ENCODE results near the gene SCAANT1. TPM values are rescaled to one million over a fixed set of nuclear protein-coding genes. Genes with fewer than 3 reads are reported as not detected.

The SCAANT1 gene
- total and polyA plus RNA-seq, 2 experiments from 2014 or later: 1.1 TPM; not detected in 1

DNA sequence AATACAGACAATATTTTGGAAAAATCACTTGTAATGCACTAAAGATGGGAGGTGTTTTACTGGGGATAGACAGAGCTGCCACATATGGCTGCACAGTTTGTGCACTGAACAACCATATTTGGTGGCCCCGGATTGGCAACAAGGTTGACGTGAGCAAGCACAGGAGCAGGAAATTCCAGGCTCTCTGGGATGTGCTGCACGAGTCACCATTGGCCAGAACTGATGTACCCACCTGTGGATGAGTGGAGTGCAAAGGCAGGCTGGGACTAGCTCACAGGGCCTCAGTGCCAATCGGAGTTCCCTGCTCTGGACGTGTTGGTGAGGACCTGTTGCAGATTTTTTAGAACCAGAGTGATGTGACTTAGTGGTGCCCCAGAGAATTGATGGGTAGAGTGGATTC, 42.0 kb upstream of the SCAANT1 start:
- H3K27me3 ChIP-seq: no peaks in the 10 kb centered on the region
- no peaks in the 10 kb centered on the region for H3K9me3 ChIP-seq (ENCODE audit: low read depth)
- H3K4me3 ChIP-seq: no peak overlapping the region
- WGBS (ENCODE audit: low lambda C conversion rate, missing lambda C conversion rate): 96% methylated on average over 5 of the region's 5 CpGs
- peaks cover 56% of the 10 kb centered on the region for H3K79me2 ChIP-seq
- no peaks in the 10 kb centered on the region for H3K9me2 ChIP-seq (replicated peaks; ENCODE audit: insufficient read depth)
- H3K4me2 ChIP-seq: no peak overlapping the region
- H2AFZ ChIP-seq: no peak overlapping the region
- TF ChIP-seq EZH2phosphoT487 (IDR thresholded peaks at IDR 0.05; ENCODE audit: low read depth, severe bottlenecking, unreplicated experiment) (no peak), EZH2 (IDR thresholded peaks at IDR 0.05; ENCODE audit: borderline replicate concordance) (no peak)
- TF ChIP-seq, protein P1, sequence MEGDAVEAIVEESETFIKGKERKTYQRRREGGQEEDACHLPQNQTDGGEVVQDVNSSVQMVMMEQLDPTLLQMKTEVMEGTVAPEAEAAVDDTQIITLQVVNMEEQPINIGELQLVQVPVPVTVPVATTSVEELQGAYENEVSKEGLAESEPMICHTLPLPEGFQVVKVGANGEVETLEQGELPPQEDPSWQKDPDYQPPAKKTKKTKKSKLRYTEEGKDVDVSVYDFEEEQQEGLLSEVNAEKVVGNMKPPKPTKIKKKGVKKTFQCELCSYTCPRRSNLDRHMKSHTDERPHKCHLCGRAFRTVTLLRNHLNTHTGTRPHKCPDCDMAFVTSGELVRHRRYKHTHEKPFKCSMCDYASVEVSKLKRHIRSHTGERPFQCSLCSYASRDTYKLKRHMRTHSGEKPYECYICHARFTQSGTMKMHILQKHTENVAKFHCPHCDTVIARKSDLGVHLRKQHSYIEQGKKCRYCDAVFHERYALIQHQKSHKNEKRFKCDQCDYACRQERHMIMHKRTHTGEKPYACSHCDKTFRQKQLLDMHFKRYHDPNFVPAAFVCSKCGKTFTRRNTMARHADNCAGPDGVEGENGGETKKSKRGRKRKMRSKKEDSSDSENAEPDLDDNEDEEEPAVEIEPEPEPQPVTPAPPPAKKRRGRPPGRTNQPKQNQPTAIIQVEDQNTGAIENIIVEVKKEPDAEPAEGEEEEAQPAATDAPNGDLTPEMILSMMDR (IDR thresholded peaks at IDR 0.05; ENCODE audit: poor library complexity): no peak
- H4K20me1 ChIP-seq (ENCODE audit: insufficient read depth, poor library complexity, severe bottlenecking): no peaks in the 10 kb centered on the region
- H3K4me1 ChIP-seq (ENCODE audit: insufficient read depth): no peaks in the 10 kb centered on the region
- no peak for DNase-seq (ENCODE audit: low spot score)
- no peak overlapping the region for H3K27ac ChIP-seq
- no peaks in the 10 kb centered on the region for H3K36me3 ChIP-seq (replicated peaks; ENCODE audit: insufficient read depth, low read depth)

DNA sequence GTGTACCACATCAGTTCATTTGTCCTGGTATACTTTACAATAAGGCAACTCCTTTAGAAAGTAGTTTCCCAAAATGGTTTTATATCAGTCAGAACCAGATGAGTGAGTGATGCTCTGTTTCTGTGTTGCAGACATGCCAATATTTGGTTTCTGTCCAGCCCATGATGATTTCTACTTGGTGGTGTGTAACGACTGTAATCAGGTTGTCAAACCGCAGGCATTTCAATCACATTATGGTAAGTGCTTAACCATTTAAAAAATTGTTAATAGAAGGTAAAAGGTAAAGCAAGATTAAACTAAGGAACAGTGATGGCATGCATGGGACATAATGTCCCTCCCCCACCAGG, 40.0 kb upstream of the SCAANT1 start:
- TF ChIP-seq EZH2 (IDR thresholded peaks at IDR 0.05; ENCODE audit: borderline replicate concordance) (no peak), EZH2phosphoT487 (IDR thresholded peaks at IDR 0.05; ENCODE audit: low read depth, severe bottlenecking, unreplicated experiment) (no peak)
- TF ChIP-seq, protein P1 (IDR thresholded peaks at IDR 0.05; ENCODE audit: poor library complexity): no peak
- DNase-seq (ENCODE audit: low spot score): no peak
- Histone ChIP-seq H3K79me2 (peaks cover 56% of the 10 kb centered on the region), H3K27me3 (no peaks in the 10 kb centered on the region), H2AFZ (no peak overlapping the region), H3K27ac (no peak overlapping the region), H3K4me3 (no peak overlapping the region), H3K4me1 (ENCODE audit: insufficient read depth) (peaks cover 11% of the 10 kb centered on the region), H3K4me2 (no peak overlapping the region), H3K9me2 (replicated peaks; ENCODE audit: insufficient read depth) (no peaks in the 10 kb centered on the region), H3K36me3 (replicated peaks; ENCODE audit: insufficient read depth, low read depth) (no peaks in the 10 kb centered on the region), H3K9me3 (ENCODE audit: low read depth) (no peaks in the 10 kb centered on the region), H4K20me1 (ENCODE audit: insufficient read depth, poor library complexity, severe bottlenecking) (no peaks in the 10 kb centered on the region)
- WGBS (ENCODE audit: low lambda C conversion rate, missing lambda C conversion rate): 69% methylated on average over 2 of the region's 2 CpGs

DNA sequence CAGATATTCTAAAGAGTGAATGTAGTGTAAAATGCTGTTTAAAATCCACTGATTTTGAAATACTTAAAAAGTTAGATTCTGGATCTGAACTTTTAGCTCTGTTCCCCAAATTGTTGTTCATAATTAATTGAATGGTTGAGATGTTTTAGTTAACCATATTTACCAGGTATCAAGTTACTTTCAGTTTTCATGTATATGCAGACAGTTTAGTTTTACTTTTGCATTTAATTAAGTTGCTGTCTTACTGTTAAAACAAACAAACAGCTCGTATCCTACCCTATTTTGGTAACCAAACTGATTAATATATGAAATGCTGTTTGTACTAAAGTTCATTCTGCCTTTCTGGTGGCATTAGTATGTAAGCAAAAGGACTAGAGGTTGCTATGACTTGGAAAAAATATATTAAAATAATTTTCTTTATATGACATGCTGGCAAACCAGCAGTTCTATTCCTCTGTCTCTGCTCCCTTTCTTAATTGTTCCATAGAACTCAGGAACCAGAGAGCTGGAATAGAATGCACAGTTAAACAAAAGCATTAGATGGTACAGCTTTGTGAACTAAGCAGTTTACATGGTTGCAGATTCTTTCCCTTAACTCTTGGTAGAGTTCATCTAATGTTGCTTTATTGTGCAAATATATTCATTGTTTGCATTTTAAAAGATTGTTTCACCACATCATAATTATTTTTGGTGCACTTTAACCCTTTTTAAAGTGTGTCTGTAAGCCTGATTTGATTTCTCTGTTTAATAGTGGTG, 39.5 kb upstream of the SCAANT1 start:
- peaks cover 11% of the 10 kb centered on the region for H3K4me1 ChIP-seq (ENCODE audit: insufficient read depth)
- no peak overlapping the region for H3K27ac ChIP-seq

More for the DNA sequence above, 39.5 kb upstream of the SCAANT1 start:
- DNase-seq (ENCODE audit: low spot score): no peak
- Histone ChIP-seq H3K9me3 (ENCODE audit: low read depth) (no peaks in the 10 kb centered on the region), H3K36me3 (replicated peaks; ENCODE audit: insufficient read depth, low read depth) (no peaks in the 10 kb centered on the region), H2AFZ (no peak overlapping the region), H3K9me2 (replicated peaks; ENCODE audit: insufficient read depth) (no peaks in the 10 kb centered on the region), H3K4me2 (no peak overlapping the region), H4K20me1 (ENCODE audit: insufficient read depth, poor library complexity, severe bottlenecking) (no peaks in the 10 kb centered on the region), H3K4me3 (no peak overlapping the region), H3K27me3 (no peaks in the 10 kb centered on the region), H3K79me2 (peaks cover 56% of the 10 kb centered on the region)
- 64% methylated on average over 1 of the region's 1 CpG for WGBS (ENCODE audit: low lambda C conversion rate, missing lambda C conversion rate)
- TF ChIP-seq, protein P1 (IDR thresholded peaks at IDR 0.05; ENCODE audit: poor library complexity): no peak
- TF ChIP-seq EZH2phosphoT487 (IDR thresholded peaks at IDR 0.05; ENCODE audit: low read depth, severe bottlenecking, unreplicated experiment) (no peak), EZH2 (IDR thresholded peaks at IDR 0.05; ENCODE audit: borderline replicate concordance) (no peak)

Data from hepatocyte (in vitro differentiated cells).